H9 (cell line): ENCODE results near the gene CHMP4B. TPM values are rescaled to one million over a fixed set of nuclear protein-coding genes. Genes with fewer than 3 reads are reported as not detected.
"Not testable (repeated sequence)": the region's sequence is repeated elsewhere in the genome, so short reads cannot be mapped to it uniquely, and the experiment has no call there.

ENCODE experiments used
- DNase-seq: peaks from one replicate; pipeline ENCODE4 v3.0.0-alpha.2; 2017
- H2AFZ ChIP-seq: one replicate; pipeline ENCODE4 v1.6.1; 2013; ENCODE audit warnings: mild to moderate bottlenecking, low read length, control low read depth, moderate library complexity
- H2AK5ac ChIP-seq: 2 replicates; pipeline ENCODE4 v1.6.1; 2013; ENCODE audit warnings: low read length, control low read depth, mixed read lengths; ENCODE audit not compliant: insufficient read length
- H2BK120ac ChIP-seq: one replicate; pipeline ENCODE4 v1.6.1; 2013; ENCODE audit warnings: low read depth, mild to moderate bottlenecking, low read length, control low read depth, inconsistent platforms; ENCODE audit not compliant: poor library complexity, severe bottlenecking
- H2BK12ac ChIP-seq: 2 replicates; pipeline ENCODE4 v1.6.1; 2013; ENCODE audit warnings: low read length, control low read depth, mixed read lengths, low read depth; ENCODE audit not compliant: insufficient read length
- H2BK15ac ChIP-seq: 2 replicates; pipeline ENCODE4 v1.6.1; 2013; ENCODE audit warnings: low read depth, low read length, control low read depth
- H2BK20ac ChIP-seq: one replicate; pipeline ENCODE4 v1.6.1; 2013; ENCODE audit warnings: low read depth, mild to moderate bottlenecking, low read length, control low read depth, inconsistent platforms; ENCODE audit not compliant: poor library complexity, severe bottlenecking
- H2BK5ac ChIP-seq: 2 replicates; pipeline ENCODE4 v1.6.1; 2013; ENCODE audit warnings: low read length, control low read depth, mixed read lengths; ENCODE audit not compliant: insufficient read length
- H3K14ac ChIP-seq: 2 replicates; pipeline ENCODE4 v1.6.1; 2013; ENCODE audit warnings: low read length, control low read depth; ENCODE audit not compliant: insufficient read depth
- H3K18ac ChIP-seq: 2 replicates; pipeline ENCODE4 v1.6.1; 2013; ENCODE audit warnings: low read depth, mild to moderate bottlenecking, mixed read lengths, low read length, control low read depth; ENCODE audit not compliant: insufficient read length
- H3K23ac ChIP-seq: 2 replicates; pipeline ENCODE4 v1.6.1; 2013; ENCODE audit warnings: low read length, control low read depth, mixed read lengths, low read depth; ENCODE audit not compliant: insufficient read length
- H3K23me2 ChIP-seq: 2 replicates; pipeline ENCODE4 v1.6.1; 2013; ENCODE audit warnings: low read depth, mild to moderate bottlenecking, mixed read lengths, low read length, control low read depth; ENCODE audit not compliant: insufficient read length, poor library complexity, severe bottlenecking
- H3K27ac ChIP-seq: 2 replicates; pipeline ENCODE4 v1.5.1; 2013; ENCODE audit warnings: low read length, control low read depth, mixed read lengths, low read depth; ENCODE audit not compliant: insufficient read length
- H3K27me3 ChIP-seq: 2 replicates; pipeline ENCODE4 v1.6.1; 2013; ENCODE audit warnings: low read length, control low read depth, inconsistent platforms; ENCODE audit not compliant: insufficient read depth
- H3K4ac ChIP-seq: 2 replicates; pipeline ENCODE4 v1.6.1; 2013; ENCODE audit warnings: low read depth, mild to moderate bottlenecking, control low read depth, inconsistent platforms, low read length, moderate library complexity
- H3K4me1 ChIP-seq: 2 replicates; pipeline ENCODE4 v1.6.1; 2013; ENCODE audit warnings: low read length, control low read depth, inconsistent platforms; ENCODE audit not compliant: insufficient read depth
- H3K4me2 ChIP-seq: 2 replicates; pipeline ENCODE4 v1.6.1; 2013; ENCODE audit warnings: low read length, control low read depth, mixed read lengths; ENCODE audit not compliant: insufficient read length, insufficient read depth
- H3K56ac ChIP-seq: 2 replicates; pipeline ENCODE4 v1.6.1; 2013; ENCODE audit warnings: low read depth, mild to moderate bottlenecking, mixed read lengths, low read length, control low read depth; ENCODE audit not compliant: insufficient read length
- H3K79me1 ChIP-seq: 2 replicates; pipeline ENCODE4 v1.6.1; 2013; ENCODE audit warnings: low read depth, mild to moderate bottlenecking, moderate library complexity, low read length, control low read depth, inconsistent platforms; ENCODE audit not compliant: insufficient read depth, poor library complexity, severe bottlenecking
- H3K79me2 ChIP-seq: 2 replicates; pipeline ENCODE4 v1.6.1; 2013; ENCODE audit warnings: low read length, control low read depth, inconsistent platforms; ENCODE audit not compliant: insufficient read depth
- H3K9ac ChIP-seq: 2 replicates; pipeline ENCODE4 v1.6.1; 2013; ENCODE audit warnings: low read length, control low read depth, mixed read lengths; ENCODE audit not compliant: insufficient read length; ENCODE audit errors: extremely low read depth
- H3K9me3 ChIP-seq: one replicate; pipeline ENCODE4 v1.6.1; 2013; ENCODE audit warnings: low read depth, low read length, inconsistent platforms; ENCODE audit not compliant: control insufficient read depth
- H3T11ph ChIP-seq: one replicate; pipeline ENCODE4 v1.6.1; 2013; ENCODE audit warnings: mild to moderate bottlenecking, low read length, control low read depth, inconsistent platforms
- H4K20me1 ChIP-seq: one replicate; pipeline ENCODE4 v1.6.1; 2013; ENCODE audit not compliant: control insufficient read depth, insufficient read length, insufficient read depth
- H4K5ac ChIP-seq: 2 replicates; pipeline ENCODE4 v1.6.1; 2013; ENCODE audit warnings: low read depth, mild to moderate bottlenecking, mixed read lengths, low read length, control low read depth; ENCODE audit not compliant: insufficient read length
- H4K8ac ChIP-seq: replicated peaks from 2 replicates; pipeline ENCODE4 v1.6.1; 2013; ENCODE audit warnings: low read length, control low read depth, mixed read lengths, low read depth; ENCODE audit not compliant: insufficient read length
- H4K91ac ChIP-seq: 2 replicates; pipeline ENCODE4 v1.6.1; 2013; ENCODE audit warnings: low read depth, mild to moderate bottlenecking, moderate library complexity, mixed read lengths, low read length, control low read depth; ENCODE audit not compliant: insufficient read length
- H3K27ac Mint-ChIP-seq, 3 experiments: 2 replicates in 2 of 3; 3 replicates in 1 of 3; pipeline ENCODE4 v1.8.0; 2020 to 2021; ENCODE audit warnings: mixed read lengths in 3 of 3, mild to moderate bottlenecking in 1 of 3, moderate library complexity in 1 of 3
- H3K27me3 Mint-ChIP-seq: 2 replicates; pipeline ENCODE4 v1.8.0; 2021; ENCODE audit warnings: low read depth, mild to moderate bottlenecking, moderate library complexity, mixed read lengths
- H3K36me3 Mint-ChIP-seq, 3 experiments: 2 replicates in 2 of 3; 3 replicates in 1 of 3; pipeline ENCODE4 v1.8.0; 2020 to 2021; ENCODE audit warnings: low read depth in 3 of 3, mixed read lengths in 3 of 3; ENCODE audit not compliant: insufficient read depth in 1 of 3
- H3K4me1 Mint-ChIP-seq, 2 experiments: 2 replicates each; pipeline ENCODE4 v1.8.0; 2020; ENCODE audit warnings: mixed read lengths in 2 of 2
- H3K4me3 Mint-ChIP-seq, 2 experiments: 2 replicates in 1 of 2; 3 replicates in 1 of 2; pipeline ENCODE4 v1.8.0; 2020 to 2021; ENCODE audit warnings: mild to moderate bottlenecking in 2 of 2, mixed read lengths in 2 of 2, moderate library complexity in 1 of 2
- H3K9me3 Mint-ChIP-seq, 2 experiments: 2 replicates in 1 of 2; 3 replicates in 1 of 2; pipeline ENCODE4 v1.8.0; 2020; ENCODE audit warnings: mild to moderate bottlenecking in 2 of 2, mixed read lengths in 2 of 2, moderate library complexity in 1 of 2
- CTCF ChIP-seq: fragments of 200-600 bp; sonication (generic); conservative IDR thresholded peaks from 3 replicates; pipeline ENCODE4 v1.8.0; 2021; ENCODE audit warnings: antibody characterized with exemption, mild to moderate bottlenecking
- WGBS: extraction: QIAGEN DNeasy Blood & Tissue Kit; methylation state at CpG from one replicate; pipeline ENCODE4 v1.1.7; 2013; ENCODE audit warnings: missing lambda C conversion rate, low lambda C conversion rate, mixed read lengths; ENCODE audit not compliant: insufficient read length; ENCODE audit errors: extremely low coverage; 5-methylcytosine and 5-hydroxymethylcytosine counted together
- total RNA-seq: library from RNA; stranded (reverse); gene quantifications from 2 replicates; pipeline ENCODE4 v1.2.1, GENCODE V29; 2021

The CHMP4B gene
- total RNA-seq, 1 experiment from 2014 or later: 94.9 TPM

DNA sequence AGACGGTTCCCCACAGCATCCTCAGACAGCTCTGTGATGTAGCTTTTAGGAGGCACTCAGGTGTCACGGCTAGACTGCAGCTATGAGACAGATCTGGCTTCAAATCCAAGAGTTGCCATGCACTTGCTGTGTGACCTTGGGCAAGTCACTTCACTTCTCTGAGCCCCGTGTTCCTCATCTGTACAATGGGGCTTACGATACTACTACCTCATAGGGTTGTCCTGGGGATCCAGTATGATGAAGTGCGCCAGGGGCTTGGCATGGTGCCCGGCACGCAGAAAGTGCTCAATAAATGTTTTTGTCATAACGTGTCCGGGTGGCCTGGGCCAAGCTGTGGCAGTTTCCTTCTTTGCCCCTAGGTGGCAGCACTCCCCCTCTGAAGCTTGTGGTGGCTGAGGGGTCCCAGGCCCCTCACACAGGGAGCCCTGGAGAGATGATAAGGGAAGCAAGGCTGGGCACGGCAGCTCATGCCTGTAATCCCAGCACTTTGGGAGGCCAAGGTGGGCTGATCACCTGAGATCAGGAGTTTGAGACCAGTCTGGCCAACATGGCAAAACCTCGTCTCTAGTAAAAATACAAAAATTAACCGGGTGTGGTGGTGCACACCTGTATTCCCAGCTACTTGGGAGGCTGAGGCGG is 19.1 kb upstream of the CHMP4B start:
- Histone ChIP-seq H3K79me2 (no peaks in the 10 kb centered on the region), H3K14ac (no peak overlapping the region), H3K4me1 (no peaks in the 10 kb centered on the region), H3K23ac (no peak overlapping the region), H4K5ac (no peak overlapping the region), H3K4ac (no peak overlapping the region), H4K91ac (no peak overlapping the region), H4K8ac (no peak overlapping the region), H3K27ac (no peak overlapping the region), H3K9ac (no peak overlapping the region), H2AK5ac (no peak overlapping the region), H2BK120ac (no peak overlapping the region), H3K23me2 (no peaks in the 10 kb centered on the region), H3T11ph (no peak overlapping the region), H4K20me1 (no peaks in the 10 kb centered on the region), H2BK12ac (no peak overlapping the region), H3K9me3 (no peaks in the 10 kb centered on the region), H2BK20ac (no peak overlapping the region), H2BK15ac (no peak overlapping the region), H3K79me1 (no peaks in the 10 kb centered on the region), H3K27me3 (no peaks in the 10 kb centered on the region), H3K56ac (no peak overlapping the region), H3K18ac (no peak overlapping the region), H2AFZ (no peak overlapping the region), H3K4me2 (no peak overlapping the region), H2BK5ac (no peak overlapping the region)
- peak overlapping the region in 1 of 3 experiments; percentile 63; a peak in 1 of 7 replicates for H3K27ac Mint-ChIP-seq
- DNase-seq: peak; percentile 64
- TF ChIP-seq CTCF: peak; percentile 99
- H3K9me3 Mint-ChIP-seq: no peaks in the 10 kb centered on the region; a peak in 1 of 5 replicates
- H3K4me3 Mint-ChIP-seq: no peak overlapping the region
- peaks cover 11% of the 10 kb centered on the region in 2 experiments for H3K4me1 Mint-ChIP-seq
- WGBS: no CpG with 5 or more reads among the region's 13 CpGs
- peaks cover 0 to 7% (median 0%) of the 10 kb centered on the region in 3 experiments; a peak in 1 of 7 replicates for H3K36me3 Mint-ChIP-seq
- no peaks in the 10 kb centered on the region for H3K27me3 Mint-ChIP-seq

GRCh38 chr20:33792598-33792989 is 18.6 kb upstream of the CHMP4B start:
- H3K9ac ChIP-seq, H3K4me1 ChIP-seq, H2BK12ac ChIP-seq, H3K27ac ChIP-seq, H4K91ac ChIP-seq, H2BK20ac ChIP-seq, H3K56ac ChIP-seq, H3K27me3 Mint-ChIP-seq, H3K4ac ChIP-seq, H3K27me3 ChIP-seq, H3K9me3 ChIP-seq, H4K5ac ChIP-seq, H3K27ac Mint-ChIP-seq, H3K4me2 ChIP-seq, H2BK15ac ChIP-seq, H3K23me2 ChIP-seq, H3K14ac ChIP-seq, H3K4me3 Mint-ChIP-seq, H2BK120ac ChIP-seq, H3T11ph ChIP-seq, H3K36me3 Mint-ChIP-seq, H2AK5ac ChIP-seq, H3K9me3 Mint-ChIP-seq, H3K18ac ChIP-seq, H3K79me1 ChIP-seq, H3K79me2 ChIP-seq, H4K20me1 ChIP-seq, H3K23ac ChIP-seq, DNase-seq, H4K8ac ChIP-seq, H2BK5ac ChIP-seq, H2AFZ ChIP-seq: not testable (repeated sequence)
- peaks cover 13% of the 10 kb centered on the region in 2 experiments for H3K4me1 Mint-ChIP-seq
- no CpG with 5 or more reads among the region's 3 CpGs for WGBS
